ENCODE data around the gene CLCN4.

Gene CLCN4

DNA sequence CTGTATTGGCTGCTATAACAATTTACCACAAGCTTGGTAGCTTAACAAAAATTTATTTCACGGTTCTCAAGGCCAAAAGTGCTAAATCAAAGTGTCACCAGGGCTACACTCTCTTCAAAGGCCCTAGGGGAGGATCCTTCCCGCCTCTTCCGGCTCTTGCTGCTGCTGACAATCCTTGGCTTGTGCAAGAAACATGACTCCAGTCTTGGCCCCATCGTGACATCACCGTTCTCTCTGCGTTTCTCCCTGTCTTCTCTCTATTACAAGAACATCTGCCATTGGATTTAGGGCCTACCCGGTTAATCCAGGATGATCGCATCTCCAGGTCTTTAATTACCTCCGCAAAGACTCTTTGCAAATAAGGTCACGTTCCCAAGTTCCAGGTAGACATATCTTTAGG lies 10.4 kb upstream of the CLCN4 start:
- ChIA-PET POLR2A (no interaction called here), CTCF (interaction anchor here (0.9 to 3.7 kb wide), 3 partner anchors 25 to 158 kb away, joined by 3 to 11 read pairs (median 3); no protein-coding TSS in a partner anchor)
- TF ChIP-seq CTCF (IDR thresholded peaks at IDR 0.05; ENCODE audit: control extremely low read depth, extremely low read depth, low read depth, missing control alignments), result no peak
- no peak for DNase-seq (ENCODE audit: extremely low spot score)

GRCh38 chrX:10152086-10152485 lies 4.7 kb upstream of the CLCN4 start:
- CTCF ChIA-PET, result interaction anchor here (1.7 kb wide), 1 partner anchor 32 kb away, joined by 7 read pairs; no protein-coding TSS in a partner anchor

GRCh38 chrX:10155137-10155536 lies 1.6 kb upstream of the CLCN4 start:
- CTCF ChIA-PET, result interaction anchor here (2.2 kb wide), 1 partner anchor 36 kb away, joined by 9 read pairs; no protein-coding TSS in a partner anchor
- POLR2A ChIA-PET, result no interaction called here
- TF ChIP-seq CTCF (IDR thresholded peaks at IDR 0.05; ENCODE audit: control extremely low read depth, extremely low read depth, low read depth, missing control alignments), result no peak

More at GRCh38 chrX:10152086-10152485, 4.7 kb upstream of the CLCN4 start:
- POLR2A ChIA-PET, result no interaction called here
- TF ChIP-seq CTCF (IDR thresholded peaks at IDR 0.05; ENCODE audit: control extremely low read depth, extremely low read depth, low read depth, missing control alignments), result no peak
- no peak for DNase-seq (ENCODE audit: extremely low spot score)

GRCh38 chrX:10157032-10157341 lies 212 bp downstream of the CLCN4 start:
- ChIA-PET POLR2A (no interaction called here), CTCF (interaction anchor here (2.2 kb wide), 1 partner anchor 38 kb away, joined by 9 read pairs; no protein-coding TSS in a partner anchor)
- no peak for TF ChIP-seq CTCF (IDR thresholded peaks at IDR 0.05; ENCODE audit: control extremely low read depth, extremely low read depth, low read depth, missing control alignments)
- DNase-seq (ENCODE audit: extremely low spot score), result no peak

More at GRCh38 chrX:10155137-10155536, 1.6 kb upstream of the CLCN4 start:
- DNase-seq (ENCODE audit: extremely low spot score), result no peak

DNA sequence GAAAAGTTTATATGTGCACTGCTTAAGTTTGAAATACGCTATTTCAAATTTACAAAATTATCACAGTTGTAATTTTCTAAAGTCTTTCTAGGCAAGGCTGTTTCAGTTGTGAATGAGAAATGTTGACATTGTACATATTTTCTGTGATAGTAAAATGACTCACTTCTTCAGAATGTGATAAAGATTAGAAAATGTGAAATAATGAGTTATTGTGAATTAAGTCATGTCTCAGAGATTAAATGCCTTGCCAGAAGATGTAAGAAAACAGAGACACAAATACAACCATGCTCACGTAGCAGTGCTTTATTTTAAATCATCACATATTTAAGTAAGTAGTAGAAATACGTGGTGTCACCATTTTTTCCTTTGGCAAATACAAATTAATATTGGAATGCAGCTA lies 768 bp downstream of the CLCN4 start:
- no peak for TF ChIP-seq CTCF (IDR thresholded peaks at IDR 0.05; ENCODE audit: control extremely low read depth, extremely low read depth, low read depth, missing control alignments)
- POLR2A ChIA-PET, result no interaction called here
- DNase-seq (ENCODE audit: extremely low spot score), result no peak
- CTCF ChIA-PET, result no interaction called here

DNA sequence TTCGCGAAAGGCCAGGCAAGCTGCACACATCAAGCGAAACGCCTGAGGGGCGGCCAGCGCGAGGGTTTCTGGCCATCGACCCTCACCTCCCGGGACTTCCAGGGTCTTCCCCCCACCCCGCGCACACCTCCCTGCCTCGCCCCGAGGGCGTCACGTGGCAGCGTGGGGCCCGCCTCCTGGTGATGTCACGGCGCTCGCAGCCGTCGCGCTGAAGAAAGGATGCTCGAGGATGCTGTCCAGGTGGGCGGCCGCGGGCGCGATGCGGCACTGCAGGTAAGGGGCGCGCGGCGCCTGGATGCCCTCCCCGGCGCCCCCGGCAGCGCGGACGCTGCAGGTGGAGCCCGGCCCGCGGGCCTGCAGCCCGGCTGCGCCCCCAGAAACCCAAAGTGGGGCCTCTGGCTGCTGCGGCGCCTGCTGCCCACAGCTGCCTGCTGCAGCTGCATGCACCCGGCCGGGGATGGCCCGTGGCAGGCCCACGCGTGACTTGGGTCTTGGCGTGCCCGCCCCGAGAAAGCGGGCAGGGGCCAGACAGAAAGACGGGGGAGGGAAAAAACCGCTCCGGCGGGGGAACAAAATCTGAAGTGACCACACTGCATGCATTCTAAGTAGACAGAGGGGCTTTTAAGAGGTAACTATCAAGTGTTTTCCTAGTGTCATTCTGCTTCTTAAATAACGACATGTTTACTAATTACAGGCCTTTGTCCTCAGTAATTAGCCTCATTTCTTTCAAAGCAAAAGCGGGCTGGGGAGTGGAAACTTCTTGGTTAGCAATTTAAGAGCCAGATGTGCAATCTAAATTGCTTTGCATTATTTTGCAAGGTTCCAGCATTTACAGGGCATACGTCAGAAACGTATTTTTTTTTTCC lies 1.7 kb downstream of the CLCN4 start:
- ChIA-PET POLR2A (no interaction called here), CTCF (interaction anchor here (2.7 kb wide), 1 partner anchor 39 kb away, joined by 11 read pairs; no protein-coding TSS in a partner anchor)
- DNase-seq (ENCODE audit: extremely low spot score), result peak; percentile 43
- no peak for TF ChIP-seq CTCF (IDR thresholded peaks at IDR 0.05; ENCODE audit: control extremely low read depth, extremely low read depth, low read depth, missing control alignments)

All from GM10248 (cell line).